Fibroblast of the aortic adventitia (primary cell): ENCODE measurements around the gene SHB. TPM values are rescaled to one million over a fixed set of nuclear protein-coding genes. Genes with fewer than 3 reads are reported as not detected.
A peak's percentile ranks its signal among the peaks of the same experiment; 100 is the strongest.

Experiments
- DNase-seq: peaks from one replicate; pipeline ENCODE4 v3.0.0-alpha.2; 2010; ENCODE audit warnings: low read depth
- H3K4me3 ChIP-seq: 2 replicates; pipeline ENCODE4 v1.5.1; 2011; ENCODE audit warnings: low read depth, mild to moderate bottlenecking, control low read depth, low read length, moderate library complexity
- CTCF ChIP-seq: IDR thresholded peaks from 2 replicates; pipeline ENCODE4 v1.5.1; 2011; ENCODE audit warnings: mild to moderate bottlenecking, low read length, control low read depth, inconsistent platforms; ENCODE audit not compliant: insufficient read depth
- total RNA-seq: library from RNA; depleted of rRNA; stranded (reverse); fragments of >200 nt; gene quantifications from 2 replicates; pipeline ENCODE4 v1.2.3, GENCODE V29; 2012; ENCODE audit warnings: low replicate concordance

The SHB gene
- total RNA-seq = 4.5 and 26.5 TPM in 2 replicates

GRCh38 chr9:38068701-38069628 is at the start of gene SHB:
Gene SHB, minus strand, starts transcription at chr9:38069227. Its CDS starts 582 bp downstream, at chr9:38068645.
- peak; percentile 53 for DNase-seq
- TF ChIP-seq CTCF = peak; percentile 61
- H3K4me3 ChIP-seq = peak within 1 kb of the TSS; percentile 92

GRCh38 chr9:38117651-38118050 is 48.6 kb upstream of the SHB start:
- TF ChIP-seq CTCF = no peak
- no peak overlapping the region for H3K4me3 ChIP-seq
- DNase-seq = no peak

DNA sequence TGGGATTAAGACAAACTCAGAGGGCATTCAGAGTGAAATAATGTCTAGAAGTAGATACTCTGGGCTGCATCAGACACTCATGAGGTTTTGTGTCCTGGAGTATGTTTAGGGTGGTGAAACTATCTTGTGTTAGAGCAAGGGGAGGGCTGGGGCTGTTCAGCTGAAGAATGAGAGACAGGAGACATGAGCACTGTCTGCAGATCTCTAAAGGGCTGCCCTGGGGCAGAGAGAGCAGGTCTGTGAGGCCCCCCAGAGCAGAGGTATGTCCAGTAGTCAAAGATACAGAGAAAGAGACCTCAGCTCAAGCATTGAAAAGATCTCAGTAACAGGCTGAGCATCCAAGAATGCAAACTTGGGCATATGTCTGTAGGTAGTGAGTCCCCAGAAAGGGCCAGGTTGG is 45.9 kb upstream of the SHB start:
- TF ChIP-seq CTCF = no peak
- no peak overlapping the region for H3K4me3 ChIP-seq
- no peak for DNase-seq

DNA sequence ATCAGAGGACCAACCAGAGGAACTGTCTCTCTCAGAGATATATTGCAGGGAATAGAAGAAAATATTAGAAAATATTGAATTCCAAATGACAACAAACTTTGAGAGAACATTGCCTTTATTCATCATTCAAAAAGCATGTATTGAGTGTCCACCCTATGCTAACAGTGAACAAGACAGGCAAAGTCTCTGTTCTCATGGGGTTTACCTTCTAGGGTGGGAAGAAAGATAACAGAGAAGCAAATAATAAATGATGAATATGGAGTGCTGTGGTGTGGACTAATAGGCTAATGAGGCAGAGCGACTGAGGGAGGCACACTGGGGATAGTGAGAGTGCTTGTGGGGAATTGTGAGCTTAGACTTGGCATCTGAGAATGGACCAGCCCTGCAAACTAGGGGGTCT is 43.4 kb upstream of the SHB start:
- TF ChIP-seq CTCF = no peak
- H3K4me3 ChIP-seq = no peak overlapping the region
- no peak for DNase-seq

DNA sequence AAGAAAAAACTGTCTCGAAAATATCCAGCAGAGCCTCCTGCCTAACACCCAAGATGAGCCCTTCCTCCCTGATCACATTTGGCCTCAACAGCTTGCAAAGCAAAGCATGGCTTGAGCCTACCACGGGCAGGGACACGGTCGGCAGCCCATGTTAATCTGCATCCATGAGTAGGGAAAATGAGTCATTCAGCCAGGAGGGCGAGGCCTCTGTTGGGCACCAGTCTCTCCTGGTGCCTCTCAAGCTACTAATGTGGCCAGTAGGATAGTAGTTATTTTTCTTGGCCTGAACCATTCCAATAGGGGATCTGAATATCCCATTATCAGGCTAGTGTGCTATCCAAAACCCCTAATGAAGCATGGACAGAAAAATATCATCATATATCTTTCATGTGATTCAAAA is 43.0 kb upstream of the SHB start:
- no peak for DNase-seq
- no peak for TF ChIP-seq CTCF
- no peak overlapping the region for H3K4me3 ChIP-seq

DNA sequence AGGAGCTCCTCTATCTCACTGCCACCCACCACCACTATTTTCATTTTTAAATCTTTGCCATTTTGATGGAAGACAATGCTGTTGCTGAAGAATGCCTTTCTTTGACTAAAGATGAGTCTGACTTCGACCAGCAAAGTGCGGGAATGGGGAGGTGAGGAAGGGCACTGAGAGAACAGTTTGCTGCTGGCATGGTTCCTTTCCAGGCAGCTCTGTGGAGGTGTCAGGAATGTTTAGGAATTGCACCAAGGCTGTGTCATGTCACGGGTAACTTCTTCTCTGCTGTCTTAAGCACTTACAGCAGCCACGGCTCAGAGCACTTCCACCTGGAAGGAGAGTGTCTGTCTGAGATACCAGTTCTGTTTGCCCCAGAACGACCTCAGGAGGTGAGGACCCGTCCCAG is 41.4 kb upstream of the SHB start:
- no peak for DNase-seq
- H3K4me3 ChIP-seq = no peak overlapping the region
- no peak for TF ChIP-seq CTCF
